CD8-positive, alpha-beta memory T cell (primary cell): ENCODE data around the gene OLFML3. TPM values are rescaled to one million over a fixed set of nuclear protein-coding genes. Genes with fewer than 3 reads are reported as not detected.
A peak's percentile ranks its signal among the peaks of the same experiment; 100 is the strongest.
"Not testable (repeated sequence)": the region's sequence is repeated elsewhere in the genome, so short reads cannot be mapped to it uniquely, and the experiment has no call there.

Experiments used
- CTCF ChIA-PET: fragments of 350-600 bp; sonication (Branson Sonifier 250); formaldehyde crosslinking; loops from one replicate; lab custom pipeline; 2021; ENCODE audit warnings: antibody characterized with exemption; lab: Charles Lee
- POLR2A ChIA-PET: fragments of 350-600 bp; sonication (Branson Sonifier 250); formaldehyde crosslinking; loops from one replicate; lab custom pipeline; 2021; ENCODE audit warnings: antibody characterized with exemption; lab: Charles Lee
- DNase-seq, 5 donors: peaks; one replicate each; pipeline versions ENCODE4 v3.0.0 to v3.0.0-alpha.2; 2020 to 2022; ENCODE audit warnings: mixed read lengths in 1 of 5
- H3K27ac ChIP-seq: one replicate; pipeline ENCODE4 v1.7.0; 2013; ENCODE audit warnings: low read depth, mild to moderate bottlenecking, low read length, moderate library complexity
- H3K27me3 ChIP-seq: 2 replicates; pipeline ENCODE4 v1.7.0; 2013; ENCODE audit warnings: low read length, mild to moderate bottlenecking; ENCODE audit not compliant: insufficient read depth, poor library complexity, severe bottlenecking
- H3K36me3 ChIP-seq: 2 replicates; pipeline ENCODE4 v1.7.0; 2013; ENCODE audit warnings: mild to moderate bottlenecking, low read length, moderate library complexity; ENCODE audit not compliant: insufficient read depth
- H3K4me1 ChIP-seq: 2 replicates; pipeline ENCODE4 v1.7.0; 2013; ENCODE audit warnings: mild to moderate bottlenecking, low read length, moderate library complexity; ENCODE audit not compliant: insufficient read depth
- H3K4me3 ChIP-seq: 2 replicates; pipeline ENCODE4 v1.7.0; 2013; ENCODE audit warnings: mild to moderate bottlenecking, low read length
- H3K9me3 ChIP-seq: 2 replicates; pipeline ENCODE4 v1.7.0; 2013; ENCODE audit warnings: mild to moderate bottlenecking, low read length
- H3K27ac Mint-ChIP-seq, 8 donors: one replicate each; pipeline ENCODE4 v1.8.0; 2020 to 2021; ENCODE audit warnings: mixed read lengths in 8 of 8, mild to moderate bottlenecking in 6 of 8, inconsistent platforms in 3 of 8, moderate library complexity in 3 of 8
- H3K27me3 Mint-ChIP-seq, 2 donors: one replicate each; pipeline ENCODE4 v1.8.0; 2020 to 2021; ENCODE audit warnings: mixed read lengths in 2 of 2, mild to moderate bottlenecking in 1 of 2, moderate library complexity in 1 of 2
- H3K36me3 Mint-ChIP-seq, 3 donors: one replicate each; pipeline ENCODE4 v1.8.0; 2020 to 2021; ENCODE audit warnings: mixed read lengths in 3 of 3, inconsistent platforms in 1 of 3, mild to moderate bottlenecking in 1 of 3
- H3K4me1 Mint-ChIP-seq, 3 donors: one replicate each; pipeline ENCODE4 v1.8.0; 2020 to 2021; ENCODE audit warnings: mixed read lengths in 3 of 3, inconsistent platforms in 1 of 3, mild to moderate bottlenecking in 1 of 3
- H3K4me3 Mint-ChIP-seq, 7 donors: one replicate each; pipeline ENCODE4 v1.8.0; 2020 to 2021; ENCODE audit warnings: mixed read lengths in 7 of 7, mild to moderate bottlenecking in 6 of 7, moderate library complexity in 4 of 7, inconsistent platforms in 2 of 7
- H3K9me3 Mint-ChIP-seq, 5 donors: one replicate each; pipeline ENCODE4 v1.8.0; 2020 to 2022; ENCODE audit warnings: mixed read lengths in 5 of 5, mild to moderate bottlenecking in 3 of 5, moderate library complexity in 2 of 5, inconsistent platforms in 1 of 5
- polyA plus RNA-seq: library from polyadenylated mRNA; unstranded; fragments of 300-500 nt; fragmentation: Illumina TruSeq; gene quantifications from one replicate; pipeline ENCODE4 v1.2.3, GENCODE V29; 2021
- total RNA-seq, 2 experiments: library from RNA; stranded (reverse); gene quantifications; one replicate each; pipeline ENCODE4 v1.2.3, GENCODE V29; 2021

OLFML3 gene
- total and polyA plus RNA-seq, 3 experiments from 2014 or later, result 0.18 to 0.24 TPM; not detected in 1

DNA sequence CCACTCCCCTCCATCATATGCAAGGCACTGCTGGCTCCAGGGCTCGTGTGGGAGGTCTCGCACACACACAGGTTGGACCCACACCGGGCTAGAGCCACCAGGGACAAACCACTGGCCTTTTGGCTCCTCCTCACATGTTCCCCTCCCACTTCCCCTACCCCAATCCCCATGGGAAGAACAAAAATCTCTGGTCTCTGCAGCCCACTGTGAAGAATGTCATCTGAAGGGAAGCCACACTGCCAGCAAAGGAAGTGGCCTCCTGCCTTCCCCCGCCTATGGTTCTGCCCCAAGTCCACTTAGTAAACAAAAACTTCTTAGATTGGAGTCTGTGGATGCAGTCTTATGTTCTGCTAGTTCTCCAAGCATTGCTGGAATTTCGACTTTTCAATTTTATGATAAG lies 24.2 kb downstream of the OLFML3 start:
- DNase-seq, result no peak
- H3K4me1 ChIP-seq, result no peaks in the 10 kb centered on the region
- ChIA-PET CTCF (no interaction called here), POLR2A (no interaction called here)
- Mint-ChIP-seq H3K4me3 (no peak overlapping the region), H3K27ac (peak overlapping the region in 1 of 8 donors; percentile 45), H3K36me3 (no peaks in the 10 kb centered on the region), H3K4me1 (no peaks in the 10 kb centered on the region), H3K27me3 (peaks cover 3 to 12% of the 10 kb centered on the region in 2 donors), H3K9me3 (peaks cover 0 to 1% (median 0%) of the 10 kb centered on the region in 5 donors)
- H3K9me3 ChIP-seq, result no peaks in the 10 kb centered on the region
- H3K36me3 ChIP-seq, result no peaks in the 10 kb centered on the region
- H3K27me3 ChIP-seq, result no peaks in the 10 kb centered on the region
- H3K27ac ChIP-seq, result no peak overlapping the region
- no peak overlapping the region for H3K4me3 ChIP-seq

DNA sequence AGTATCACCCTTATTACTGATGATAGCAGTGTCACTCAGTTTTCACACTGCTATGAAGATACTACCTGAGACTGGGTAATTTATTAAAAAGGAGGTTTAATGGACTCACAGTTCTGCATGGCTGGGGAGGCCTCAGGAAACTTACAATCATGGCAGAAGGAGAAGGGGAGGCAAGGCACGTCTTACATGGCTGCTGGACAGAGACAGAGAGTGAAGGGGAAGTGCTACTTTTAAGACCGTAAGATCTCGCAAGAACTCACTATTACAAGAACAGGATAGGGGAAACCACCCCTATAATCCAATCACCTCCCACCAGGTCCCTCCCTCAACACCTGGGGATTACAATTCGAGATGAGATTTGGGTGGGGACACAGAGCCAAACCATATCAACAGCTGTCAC lies 27.6 kb downstream of the OLFML3 start:
- H3K27ac ChIP-seq, H3K36me3 ChIP-seq, H3K9me3 ChIP-seq, H3K4me1 Mint-ChIP-seq, H3K36me3 Mint-ChIP-seq, H3K4me3 ChIP-seq, CTCF ChIA-PET, H3K4me3 Mint-ChIP-seq, DNase-seq, H3K27me3 ChIP-seq, POLR2A ChIA-PET, H3K4me1 ChIP-seq, H3K9me3 Mint-ChIP-seq: not testable (repeated sequence)
- peak overlapping the region in 1 of 8 donors; percentile 23 for H3K27ac Mint-ChIP-seq
- H3K27me3 Mint-ChIP-seq, result peaks cover 4 to 12% of the 10 kb centered on the region in 2 donors

GRCh38 chr1:114008480-114008941 lies 29.2 kb downstream of the OLFML3 start:
- Mint-ChIP-seq H3K36me3 (no peaks in the 10 kb centered on the region), H3K4me1 (no peaks in the 10 kb centered on the region), H3K27ac (no peak overlapping the region), H3K27me3 (peaks cover 5 to 16% of the 10 kb centered on the region in 2 donors), H3K9me3 (peaks cover 0 to 1% (median 0%) of the 10 kb centered on the region in 5 donors), H3K4me3 (no peak overlapping the region)
- ChIA-PET CTCF (no interaction called here), POLR2A (no interaction called here)
- H3K4me1 ChIP-seq, result no peaks in the 10 kb centered on the region
- no peaks in the 10 kb centered on the region for H3K27me3 ChIP-seq
- H3K27ac ChIP-seq, result no peak overlapping the region
- H3K36me3 ChIP-seq, result no peaks in the 10 kb centered on the region
- DNase-seq, result no peak
- H3K9me3 ChIP-seq, result no peaks in the 10 kb centered on the region
- no peak overlapping the region for H3K4me3 ChIP-seq

DNA sequence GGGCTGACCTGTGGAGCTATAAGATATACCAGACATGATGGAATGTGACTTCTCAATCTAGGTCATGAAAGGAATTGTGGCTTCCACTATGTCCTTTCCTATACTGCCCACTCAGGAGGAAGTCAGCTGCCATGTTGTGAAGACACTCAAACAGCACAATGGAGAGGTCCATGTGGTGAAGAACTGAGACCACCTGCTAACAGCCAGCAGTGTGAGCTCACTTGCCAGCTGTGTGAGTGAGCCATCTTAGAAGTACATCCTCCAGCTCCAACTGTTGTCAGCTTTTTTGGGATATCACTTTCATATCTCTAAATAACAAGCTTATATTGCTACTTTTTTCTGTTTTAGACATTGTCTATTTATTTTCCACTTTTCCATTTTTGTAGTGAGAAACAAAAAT lies 29.7 kb downstream of the OLFML3 start:
- Histone ChIP-seq H3K27ac (no peak overlapping the region), H3K4me1 (no peaks in the 10 kb centered on the region), H3K4me3 (no peak overlapping the region), H3K27me3 (no peaks in the 10 kb centered on the region), H3K9me3 (no peaks in the 10 kb centered on the region), H3K36me3 (no peaks in the 10 kb centered on the region)
- ChIA-PET CTCF (no interaction called here), POLR2A (no interaction called here)
- H3K36me3 Mint-ChIP-seq, result no peaks in the 10 kb centered on the region
- peaks cover 5 to 14% of the 10 kb centered on the region in 2 donors for H3K27me3 Mint-ChIP-seq
- DNase-seq, result no peak
- H3K27ac Mint-ChIP-seq, result no peak overlapping the region
- H3K4me3 Mint-ChIP-seq, result no peak overlapping the region
- H3K4me1 Mint-ChIP-seq, result no peaks in the 10 kb centered on the region
- H3K9me3 Mint-ChIP-seq, result peaks cover 0 to 1% (median 0%) of the 10 kb centered on the region in 5 donors

GRCh38 chr1:114009393-114009792 lies 30.1 kb downstream of the OLFML3 start:
- Mint-ChIP-seq H3K9me3 (peaks cover 0 to 1% (median 0%) of the 10 kb centered on the region in 5 donors), H3K36me3 (no peaks in the 10 kb centered on the region), H3K4me1 (no peaks in the 10 kb centered on the region), H3K4me3 (no peak overlapping the region), H3K27me3 (peaks cover 5 to 10% of the 10 kb centered on the region in 2 donors), H3K27ac (no peak overlapping the region)
- ChIA-PET POLR2A (no interaction called here), CTCF (no interaction called here)
- Histone ChIP-seq H3K4me3 (no peak overlapping the region), H3K36me3 (no peaks in the 10 kb centered on the region), H3K27me3 (no peaks in the 10 kb centered on the region), H3K9me3 (no peaks in the 10 kb centered on the region), H3K27ac (no peak overlapping the region), H3K4me1 (no peaks in the 10 kb centered on the region)
- no peak for DNase-seq

- Mint-ChIP-seq H3K36me3 (no peaks in the 10 kb centered on the region), H3K4me1 (no peaks in the 10 kb centered on the region), H3K27ac (peak overlapping the region in 1 of 8 donors; percentile 4), H3K4me3 (no peak overlapping the region), H3K9me3 (peaks cover 0 to 1% (median 0%) of the 10 kb centered on the region in 5 donors), H3K27me3 (peaks cover 7 to 10% of the 10 kb centered on the region in 2 donors)
- H3K4me1 ChIP-seq, result no peaks in the 10 kb centered on the region
- CTCF ChIA-PET, result no interaction called here
- H3K27me3 ChIP-seq, result no peaks in the 10 kb centered on the region
- H3K4me3 ChIP-seq, result no peak overlapping the region
- POLR2A ChIA-PET, result no interaction called here
- H3K9me3 ChIP-seq, result no peaks in the 10 kb centered on the region
- no peaks in the 10 kb centered on the region for H3K36me3 ChIP-seq
- no peak for DNase-seq
- H3K27ac ChIP-seq, result no peak overlapping the region
These were observed 31.3 kb downstream of the OLFML3 start for GRCh38 chr1:114010433-114011184.

DNA sequence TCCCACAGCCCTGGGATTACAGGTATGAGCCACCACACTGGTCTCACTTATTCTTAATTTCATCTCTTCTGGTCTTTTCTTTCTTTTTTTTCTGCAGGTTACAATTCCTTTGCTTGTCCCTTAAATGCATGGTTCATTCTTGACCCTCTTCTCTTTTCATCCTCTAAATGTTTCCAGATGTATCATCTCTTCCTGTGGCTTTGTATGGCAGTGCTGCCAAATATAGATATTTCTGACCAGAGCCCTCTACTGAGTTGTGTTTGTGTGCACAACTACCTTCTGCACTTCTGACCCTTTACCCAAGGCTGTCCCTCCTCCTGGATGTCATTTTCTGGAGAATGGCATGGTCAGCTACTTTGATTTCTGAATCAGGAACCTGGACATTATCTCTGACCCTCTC lies 32.5 kb downstream of the OLFML3 start:
- Histone ChIP-seq H3K27ac (no peak overlapping the region), H3K4me3 (no peak overlapping the region), H3K27me3 (no peaks in the 10 kb centered on the region), H3K4me1 (no peaks in the 10 kb centered on the region), H3K36me3 (no peaks in the 10 kb centered on the region), H3K9me3 (no peaks in the 10 kb centered on the region)
- peak overlapping the region in 1 of 8 donors; percentile 3 for H3K27ac Mint-ChIP-seq
- no peak for DNase-seq
- CTCF ChIA-PET, result no interaction called here
- H3K27me3 Mint-ChIP-seq, result peaks cover 9 to 15% of the 10 kb centered on the region in 2 donors
- POLR2A ChIA-PET, result no interaction called here
- H3K36me3 Mint-ChIP-seq, result no peaks in the 10 kb centered on the region
- no peaks in the 10 kb centered on the region for H3K9me3 Mint-ChIP-seq
- H3K4me1 Mint-ChIP-seq, result no peaks in the 10 kb centered on the region
- no peak overlapping the region for H3K4me3 Mint-ChIP-seq

DNA sequence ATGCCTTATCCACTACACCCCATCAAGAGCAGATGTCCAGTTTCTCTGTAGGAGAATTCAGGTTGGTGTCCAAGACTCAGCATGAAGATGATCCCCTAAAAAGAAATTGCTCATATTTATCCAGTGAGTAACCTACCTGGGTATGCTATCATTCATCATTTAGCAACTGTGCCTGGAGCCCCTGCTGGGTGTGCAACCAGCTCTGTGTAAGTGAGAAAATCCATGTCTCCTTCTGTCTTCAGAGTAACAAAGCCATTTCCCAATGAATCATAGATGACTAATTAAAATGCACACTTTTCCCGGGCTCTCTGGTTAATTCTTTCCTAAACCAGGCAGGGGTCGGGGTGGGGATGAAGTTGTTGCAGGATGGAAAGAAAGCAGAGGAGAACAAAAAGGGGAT lies 35.8 kb downstream of the OLFML3 start:
- peaks cover 16 to 24% of the 10 kb centered on the region in 2 donors for H3K27me3 Mint-ChIP-seq
- no peak for DNase-seq
- ChIA-PET POLR2A (no interaction called here), CTCF (no interaction called here)
- Histone ChIP-seq H3K27me3 (no peaks in the 10 kb centered on the region), H3K9me3 (no peaks in the 10 kb centered on the region), H3K27ac (no peak overlapping the region), H3K36me3 (no peaks in the 10 kb centered on the region), H3K4me3 (no peak overlapping the region), H3K4me1 (no peaks in the 10 kb centered on the region)
- H3K27ac Mint-ChIP-seq, result no peak overlapping the region
- H3K4me3 Mint-ChIP-seq, result no peak overlapping the region
- no peaks in the 10 kb centered on the region for H3K4me1 Mint-ChIP-seq
- peaks cover 0 to 6% (median 2%) of the 10 kb centered on the region in 5 donors for H3K9me3 Mint-ChIP-seq
- peaks cover 0 to 12% (median 0%) of the 10 kb centered on the region in 3 donors for H3K36me3 Mint-ChIP-seq
